Gastrocnemius medialis (tissue), 4 donors: ENCODE results near the gene ABCF3. TPM values are rescaled to one million over a fixed set of nuclear protein-coding genes. Genes with fewer than 3 reads are reported as not detected.

ENCODE experiments used
- ATAC-seq, 2 donors: fragments of 150-250 bp; one replicate each; pipeline ENCODE4 v1.9.1; 2016
- DNase-seq, 2 donors: peaks; one replicate each; pipeline ENCODE4 v3.0.0-alpha.2; 2019
- H3K27ac ChIP-seq, 4 donors: fragments of 200-600 bp; sonication (generic); 1 replicate in 1 of 4; 2 replicates in 3 of 4; pipeline ENCODE4 v1.5.1; 2016 to 2018; ENCODE audit warnings: mild to moderate bottlenecking in 2 of 4, moderate library complexity in 1 of 4
- H3K27me3 ChIP-seq, 3 donors: fragments of 200-600 bp; sonication (generic) in 2 of 3; 1 replicate in 1 of 3; 2 replicates in 2 of 3; pipeline versions ENCODE4 v1.5.1 to v1.6.0; 2016 to 2019; ENCODE audit warnings: mild to moderate bottlenecking in 1 of 3, moderate library complexity in 1 of 3
- H3K36me3 ChIP-seq, 2 donors: fragments of 200-600 bp; sonication (generic) in 1 of 2; one replicate each; pipeline ENCODE4 v1.5.1; 2017 to 2018
- H3K4me1 ChIP-seq, 2 donors: fragments of 200-600 bp; sonication (generic) in 1 of 2; one replicate each; pipeline ENCODE4 v1.5.1; 2016 to 2017; ENCODE audit warnings: mild to moderate bottlenecking in 2 of 2
- H3K4me3 ChIP-seq, 4 donors: fragments of 200-600 bp; sonication (generic) in 3 of 4; 1 replicate in 1 of 4; 2 replicates in 3 of 4; pipeline ENCODE4 v1.5.1; 2016 to 2019; ENCODE audit warnings: mild to moderate bottlenecking in 2 of 4
- H3K9me3 ChIP-seq, 3 donors: fragments of 200-600 bp; sonication (generic) in 2 of 3; 1 replicate in 1 of 3; 2 replicates in 2 of 3; pipeline ENCODE4 v1.5.1; 2016 to 2019
- POLR2A ChIP-seq, 2 donors: fragments of 450-650 bp; IDR thresholded peaks; one replicate each; pipeline ENCODE4 v1.6.1; 2017; ENCODE audit warnings: antibody characterized with exemption in 2 of 2, mild to moderate bottlenecking in 2 of 2, moderate library complexity in 2 of 2
- in situ Hi-C, 4 donors: fragments of 200-750 bp; cut with MboI; loops; one replicate each; pipeline versions ENCODE4 v1.15.0 to v1.8.0; 2017; ENCODE audit warnings: low sequenced_read_pairs in 4 of 4
- intact Hi-C: fragments of 100-400 bp; cut with DNase I; formaldehyde crosslinking; loops from one replicate; pipeline ENCODE4 v1.15.1; 2023; ENCODE audit warnings: low total_unique reads
- total RNA-seq, 4 donors: library from RNA; depleted of rRNA; stranded (reverse); fragments of >200 nt; gene quantifications; one replicate each; pipeline versions ENCODE4 v1.1.0 to v1.2.3, GENCODE V29; 2016
- TF ChIP-seq, protein P1 (sequence below), 5 experiments: fragments of 450-650 bp in 3 of 5; fragments of 200-600 bp in 2 of 5; sonication (generic) in 2 of 5; IDR thresholded peaks in 4 of 5; conservative IDR thresholded peaks in 1 of 5; 1 replicate in 4 of 5; 2 replicates in 1 of 5; pipeline ENCODE4 v1.5.1; 2016 to 2019; ENCODE audit warnings: antibody characterized with exemption in 5 of 5, mild to moderate bottlenecking in 3 of 5, moderate library complexity in 3 of 5

ABCF3 gene
- total RNA-seq, 4 donors from 2014 or later: 52.6 to 96.4 (median 63.2) TPM

DNA sequence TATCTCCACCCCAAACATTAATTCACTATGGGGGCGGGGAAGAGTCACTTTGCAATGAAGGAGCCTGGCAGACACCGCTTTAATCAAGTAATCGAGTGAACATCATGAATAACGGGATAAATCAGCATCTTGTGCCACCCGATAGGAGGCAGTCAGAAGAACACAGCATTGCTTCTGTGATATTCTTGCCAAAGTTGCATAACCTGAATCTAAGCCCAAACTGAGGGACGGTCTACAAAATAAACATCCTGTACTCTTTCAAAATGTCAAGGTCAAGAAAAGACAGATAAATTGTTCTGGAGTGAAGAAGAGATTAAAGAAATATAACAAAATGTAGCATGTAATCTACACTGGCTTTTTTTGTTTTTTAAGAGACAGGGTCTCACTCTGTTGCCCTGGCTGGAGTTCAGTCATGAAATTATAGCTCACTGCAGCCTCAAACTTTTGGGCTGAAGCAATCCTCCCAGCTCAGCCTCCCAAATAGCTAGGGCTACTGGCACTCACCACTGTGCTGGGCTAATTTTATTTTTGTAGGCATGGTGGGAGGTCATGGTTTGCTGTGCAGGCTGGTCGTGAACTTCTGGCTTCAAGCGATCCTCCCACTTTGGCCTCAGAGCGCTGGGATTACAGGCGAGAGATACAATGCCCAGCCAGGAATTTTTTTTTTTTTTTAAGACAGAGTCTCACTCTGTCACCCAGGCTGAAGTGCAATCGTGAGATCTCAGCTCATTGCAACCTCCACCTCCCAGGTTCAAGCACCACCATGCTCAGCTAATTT is 23.3 kb downstream of the ABCF3 start:
- ATAC-seq: peak in 1 of 2 donors; percentile 39
- TF ChIP-seq POLR2A (IDR thresholded peaks at IDR 0.05): no peak
- TF ChIP-seq, protein P1, sequence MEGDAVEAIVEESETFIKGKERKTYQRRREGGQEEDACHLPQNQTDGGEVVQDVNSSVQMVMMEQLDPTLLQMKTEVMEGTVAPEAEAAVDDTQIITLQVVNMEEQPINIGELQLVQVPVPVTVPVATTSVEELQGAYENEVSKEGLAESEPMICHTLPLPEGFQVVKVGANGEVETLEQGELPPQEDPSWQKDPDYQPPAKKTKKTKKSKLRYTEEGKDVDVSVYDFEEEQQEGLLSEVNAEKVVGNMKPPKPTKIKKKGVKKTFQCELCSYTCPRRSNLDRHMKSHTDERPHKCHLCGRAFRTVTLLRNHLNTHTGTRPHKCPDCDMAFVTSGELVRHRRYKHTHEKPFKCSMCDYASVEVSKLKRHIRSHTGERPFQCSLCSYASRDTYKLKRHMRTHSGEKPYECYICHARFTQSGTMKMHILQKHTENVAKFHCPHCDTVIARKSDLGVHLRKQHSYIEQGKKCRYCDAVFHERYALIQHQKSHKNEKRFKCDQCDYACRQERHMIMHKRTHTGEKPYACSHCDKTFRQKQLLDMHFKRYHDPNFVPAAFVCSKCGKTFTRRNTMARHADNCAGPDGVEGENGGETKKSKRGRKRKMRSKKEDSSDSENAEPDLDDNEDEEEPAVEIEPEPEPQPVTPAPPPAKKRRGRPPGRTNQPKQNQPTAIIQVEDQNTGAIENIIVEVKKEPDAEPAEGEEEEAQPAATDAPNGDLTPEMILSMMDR (IDR thresholded peaks at IDR 0.05 in 4 of 5, conservative IDR thresholded peaks at IDR 0.05 in 1 of 5): no peak
- H3K27ac ChIP-seq: no peak overlapping the region
- no peaks in the 10 kb centered on the region for H3K36me3 ChIP-seq
- no peak overlapping the region for H3K4me3 ChIP-seq
- DNase-seq: no peak
- in situ Hi-C loops: no loop called here
- intact Hi-C loops: no loop called here
- no peaks in the 10 kb centered on the region for H3K4me1 ChIP-seq
- no peaks in the 10 kb centered on the region for H3K9me3 ChIP-seq
- H3K27me3 ChIP-seq: no peaks in the 10 kb centered on the region

DNA sequence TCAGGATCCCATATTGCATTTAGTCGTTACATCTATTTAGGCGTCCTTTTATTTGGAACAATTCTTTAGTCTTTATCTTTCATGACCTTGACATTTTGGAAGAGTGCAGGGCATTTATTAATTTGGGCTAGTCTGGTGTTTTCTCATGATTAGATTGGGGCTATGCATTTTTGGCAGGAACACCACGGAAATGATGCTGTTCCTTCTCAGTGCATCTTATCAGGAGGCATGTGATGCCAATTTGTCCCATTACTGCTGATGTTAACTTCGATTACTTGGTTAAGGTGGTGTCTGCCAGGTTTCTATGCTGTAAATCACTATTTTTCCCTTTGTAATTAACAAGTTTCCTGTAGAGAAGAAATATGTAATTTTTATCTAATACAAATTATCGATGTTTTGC is 25.3 kb downstream of the ABCF3 start:
- Histone ChIP-seq H3K27me3 (no peaks in the 10 kb centered on the region), H3K36me3 (no peaks in the 10 kb centered on the region), H3K4me1 (no peaks in the 10 kb centered on the region), H3K4me3 (no peak overlapping the region), H3K27ac (no peak overlapping the region), H3K9me3 (no peaks in the 10 kb centered on the region)
- no peak for TF ChIP-seq POLR2A (IDR thresholded peaks at IDR 0.05)
- TF ChIP-seq, protein P1 (IDR thresholded peaks at IDR 0.05 in 4 of 5, conservative IDR thresholded peaks at IDR 0.05 in 1 of 5): no peak
- intact Hi-C loops (no loop called here), in situ Hi-C loops (no loop called here)
- DNase-seq (no peak), ATAC-seq (no peak)

DNA sequence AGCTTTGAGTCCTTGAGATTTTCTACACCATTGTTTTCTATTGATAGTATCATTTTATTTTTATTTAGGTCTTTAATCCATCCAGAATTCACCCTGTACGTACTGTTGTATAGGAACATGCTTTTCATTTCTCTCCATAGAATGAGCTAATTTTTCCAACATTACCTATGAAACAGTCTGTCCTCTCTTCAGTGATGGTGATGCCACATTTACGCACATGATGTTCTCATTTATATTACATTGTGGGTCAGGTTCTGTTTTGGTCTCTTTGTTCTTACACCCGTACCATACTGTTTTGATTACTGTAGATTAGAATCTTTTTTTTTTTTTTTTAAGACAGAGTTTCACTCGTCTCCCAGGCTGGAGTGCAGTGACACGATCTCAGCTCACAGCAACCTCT is 25.7 kb downstream of the ABCF3 start:
- Histone ChIP-seq H3K27me3 (no peaks in the 10 kb centered on the region), H3K4me1 (no peaks in the 10 kb centered on the region), H3K4me3 (no peak overlapping the region), H3K9me3 (no peaks in the 10 kb centered on the region), H3K27ac (no peak overlapping the region), H3K36me3 (no peaks in the 10 kb centered on the region)
- TF ChIP-seq POLR2A (IDR thresholded peaks at IDR 0.05): no peak
- TF ChIP-seq, protein P1 (IDR thresholded peaks at IDR 0.05 in 4 of 5, conservative IDR thresholded peaks at IDR 0.05 in 1 of 5): no peak
- intact Hi-C loops (no loop called here), in situ Hi-C loops (no loop called here)
- no peak for ATAC-seq
- DNase-seq: no peak

DNA sequence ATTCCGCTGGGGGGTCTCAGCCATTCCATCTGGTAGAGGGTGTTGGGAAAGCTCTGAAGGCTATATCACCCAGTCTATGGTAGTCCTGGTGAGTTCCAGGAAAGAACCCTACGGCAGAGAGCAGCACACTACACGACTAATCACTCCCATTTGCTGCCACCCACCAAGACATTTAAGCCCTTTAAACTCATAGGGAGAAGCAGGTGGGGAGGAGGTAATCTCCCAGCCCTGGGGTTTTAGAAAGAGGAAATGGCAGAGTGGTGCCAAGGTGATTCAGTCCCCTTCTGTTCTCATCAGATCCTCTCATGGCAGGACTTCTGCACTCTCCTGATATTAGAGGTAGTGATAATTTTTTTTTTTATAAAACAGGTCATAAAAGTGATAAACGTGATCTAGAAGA is 32.8 kb downstream of the ABCF3 start:
- H3K4me3 ChIP-seq: no peak overlapping the region
- no peak overlapping the region for H3K27ac ChIP-seq
- intact Hi-C loops (no loop called here), in situ Hi-C loops (no loop called here)
- no peaks in the 10 kb centered on the region for H3K36me3 ChIP-seq
- H3K27me3 ChIP-seq: peaks cover 0 to 7% (median 3%) of the 10 kb centered on the region in 3 donors
- TF ChIP-seq, protein P1 (IDR thresholded peaks at IDR 0.05 in 4 of 5, conservative IDR thresholded peaks at IDR 0.05 in 1 of 5): no peak
- no peak for TF ChIP-seq POLR2A (IDR thresholded peaks at IDR 0.05)
- ATAC-seq (no peak), DNase-seq (no peak)
- H3K9me3 ChIP-seq: no peaks in the 10 kb centered on the region
- H3K4me1 ChIP-seq: no peaks in the 10 kb centered on the region
